H1 (cell line): Measurements from ENCODE around the gene MOB3B. TPM values are rescaled to one million over a fixed set of nuclear protein-coding genes. Genes with fewer than 3 reads are reported as not detected.

Source experiments
- CTCF ChIA-PET: fragments of 300-600 bp; sonication (Branson Sonifier 250); formaldehyde crosslinking; loops from one replicate; lab custom pipeline; 2021; ENCODE audit not compliant: partially characterized antibody; lab: Charles Lee
- POLR2A ChIA-PET: fragments of 300-600 bp; sonication (Branson Sonifier 250); formaldehyde crosslinking; loops from one replicate; lab custom pipeline; 2021; ENCODE audit warnings: inconsistent platforms; ENCODE audit not compliant: partially characterized antibody; lab: Charles Lee
- DNase-seq, 2 experiments: peaks; one replicate each; pipeline versions ENCODE4 v3.0.0 to v3.0.0-alpha.2; 2010 to 2022; ENCODE audit warnings: low spot score in 2 of 2, low read depth in 1 of 2, mixed read lengths in 1 of 2
- FAIRE-seq: peaks from 2 replicates; lab custom pipeline; 2011; peaks lifted over from hg19 to GRCh38; lab: Jason Lieb, UNC
- H2AFZ ChIP-seq: 2 replicates; pipeline ENCODE4 v1.8.1; 2012; ENCODE audit warnings: low read length, inconsistent platforms
- H2AK5ac ChIP-seq: 2 replicates; pipeline ENCODE4 v1.6.1; 2013; ENCODE audit warnings: low read depth, low read length
- H2BK120ac ChIP-seq: replicated peaks from 2 replicates; pipeline ENCODE3; 2013; ENCODE audit warnings: low read depth, low read length, inconsistent platforms
- H2BK12ac ChIP-seq: 2 replicates; pipeline ENCODE4 v1.6.1; 2013; ENCODE audit warnings: low read depth, low read length
- H2BK15ac ChIP-seq: 2 replicates; pipeline ENCODE4 v1.6.1; 2013; ENCODE audit warnings: low read length
- H2BK20ac ChIP-seq: 2 replicates; pipeline ENCODE4 v1.6.1; 2013; ENCODE audit warnings: low read length
- H2BK5ac ChIP-seq: 2 replicates; pipeline ENCODE4 v1.6.1; 2013; ENCODE audit warnings: low read depth, low read length
- H3K14ac ChIP-seq: 2 replicates; pipeline ENCODE4 v1.6.1; 2013; ENCODE audit warnings: inconsistent platforms; ENCODE audit not compliant: insufficient read length
- H3K18ac ChIP-seq: 2 replicates; pipeline ENCODE4 v1.6.1; 2013; ENCODE audit warnings: low read length; ENCODE audit errors: extremely low read depth
- H3K23ac ChIP-seq: 2 replicates; pipeline ENCODE4 v1.6.1; 2013; ENCODE audit warnings: inconsistent platforms; ENCODE audit not compliant: insufficient read length
- H3K23me2 ChIP-seq: 2 replicates; pipeline ENCODE4 v1.6.1; 2013; ENCODE audit warnings: low read depth, low read length
- H3K27ac ChIP-seq: 2 replicates; pipeline ENCODE4 v1.6.1; 2011; ENCODE audit warnings: low read depth, low read length, inconsistent platforms
- H3K27me3 ChIP-seq, 4 experiments: replicated peaks in 1 of 4; 1 replicate in 1 of 4; 2 replicates in 3 of 4; pipeline versions ENCODE4 v1.6.1 to v1.8.1; 2011 to 2013; ENCODE audit warnings: low read length in 3 of 4, mild to moderate bottlenecking in 3 of 4, inconsistent platforms in 2 of 4, mixed read lengths in 2 of 4, moderate library complexity in 1 of 4; ENCODE audit not compliant: control insufficient read depth in 3 of 4, insufficient read depth in 3 of 4; ENCODE audit errors: extremely low read depth in 1 of 4
- H3K36me3 ChIP-seq, 4 experiments: 2 replicates each; pipeline versions ENCODE4 v1.6.1 to v1.8.1; 2011 to 2013; ENCODE audit warnings: mild to moderate bottlenecking in 4 of 4, low read length in 3 of 4, moderate library complexity in 2 of 4, control low read depth in 1 of 4, inconsistent platforms in 1 of 4; ENCODE audit not compliant: insufficient read depth in 4 of 4, control insufficient read depth in 2 of 4
- H3K4ac ChIP-seq: replicated peaks from 2 replicates; pipeline ENCODE3; 2013; ENCODE audit warnings: low read length, low read depth, mixed read lengths, inconsistent platforms; ENCODE audit not compliant: insufficient read length
- H3K4me1 ChIP-seq, 4 experiments: replicated peaks in 1 of 4; 1 replicate in 1 of 4; 2 replicates in 3 of 4; pipeline versions ENCODE4 v1.6.1 to v1.8.1; 2011 to 2013; ENCODE audit warnings: low read length in 3 of 4, inconsistent platforms in 2 of 4, mixed read lengths in 1 of 4; ENCODE audit not compliant: insufficient read depth in 4 of 4, control insufficient read depth in 3 of 4
- H3K4me2 ChIP-seq, 2 experiments: 2 replicates each; pipeline versions ENCODE4 v1.6.1 to v1.8.1; 2011 to 2013; ENCODE audit warnings: low read depth in 2 of 2, low read length in 2 of 2, control low read depth in 1 of 2, inconsistent platforms in 1 of 2, mild to moderate bottlenecking in 1 of 2; ENCODE audit not compliant: insufficient read depth in 1 of 2
- H3K4me3 ChIP-seq, 4 experiments: fragments of 200-600, 300-600 bp in 1 of 4; sonication (generic), shearing (Covaris generic), sonication (Bioruptor Twin) in 1 of 4; 2 replicates each; pipeline versions ENCODE4 v1.5.1 to v1.8.1; 2011 to 2016; ENCODE audit warnings: low read length in 4 of 4, low read depth in 3 of 4, control low read depth in 2 of 4, inconsistent platforms in 2 of 4, mild to moderate bottlenecking in 2 of 4, mixed read lengths in 1 of 4, moderate library complexity in 1 of 4; ENCODE audit not compliant: insufficient read depth in 2 of 4; ENCODE audit errors: extremely low read depth in 1 of 4
- H3K56ac ChIP-seq: replicated peaks from 2 replicates; pipeline ENCODE3; 2013; ENCODE audit warnings: low read depth, mild to moderate bottlenecking, mixed read lengths, low read length, inconsistent platforms; ENCODE audit not compliant: insufficient read length
- H3K79me1 ChIP-seq: 2 replicates; pipeline ENCODE4 v1.6.1; 2013; ENCODE audit warnings: low read depth, low read length, control low read depth
- H3K79me2 ChIP-seq, 2 experiments: 2 replicates each; pipeline versions ENCODE4 v1.6.1 to v1.8.1; 2012 to 2013; ENCODE audit warnings: low read length in 2 of 2, mild to moderate bottlenecking in 2 of 2, inconsistent platforms in 1 of 2; ENCODE audit not compliant: insufficient read depth in 2 of 2, control insufficient read depth in 1 of 2
- H3K9ac ChIP-seq, 4 experiments: replicated peaks in 1 of 4; 1 replicate in 1 of 4; 2 replicates in 3 of 4; pipeline versions ENCODE4 v1.6.1 to v1.8.1; 2011 to 2013; ENCODE audit warnings: low read depth in 3 of 4, low read length in 3 of 4, control low read depth in 2 of 4, mild to moderate bottlenecking in 2 of 4, moderate library complexity in 2 of 4, inconsistent platforms in 1 of 4; ENCODE audit errors: extremely low read depth in 1 of 4
- H3K9me3 ChIP-seq, 2 experiments: 2 replicates each; pipeline versions ENCODE4 v1.6.1 to v1.8.1; 2012 to 2013; ENCODE audit warnings: mild to moderate bottlenecking in 2 of 2, moderate library complexity in 2 of 2, control low read depth in 1 of 2, inconsistent platforms in 1 of 2, low read depth in 1 of 2, low read length in 1 of 2, mixed read lengths in 1 of 2; ENCODE audit not compliant: insufficient read depth in 2 of 2
- H4K20me1 ChIP-seq, 2 experiments: replicated peaks in 1 of 2; 2 replicates each; pipeline versions ENCODE3 to v1.8.1; 2011 to 2013; ENCODE audit warnings: inconsistent platforms in 2 of 2, low read length in 2 of 2, mild to moderate bottlenecking in 1 of 2; ENCODE audit not compliant: insufficient read depth in 2 of 2, control insufficient read depth in 1 of 2
- H4K5ac ChIP-seq: 2 replicates; pipeline ENCODE4 v1.6.1; 2013; ENCODE audit warnings: low read length, low read depth, mixed read lengths, inconsistent platforms; ENCODE audit not compliant: insufficient read length
- H4K8ac ChIP-seq: 2 replicates; pipeline ENCODE4 v1.8.0; 2013; ENCODE audit warnings: mild to moderate bottlenecking, moderate library complexity, low read length, inconsistent platforms; ENCODE audit not compliant: insufficient read depth; ENCODE audit errors: extremely low read depth
- H4K91ac ChIP-seq: replicated peaks from 2 replicates; pipeline ENCODE3; 2013; ENCODE audit warnings: low read length, mixed read lengths, inconsistent platforms; ENCODE audit not compliant: insufficient read length
- ATF3 ChIP-seq: IDR thresholded peaks from 2 replicates; pipeline ENCODE4 v1.6.1; 2011; ENCODE audit warnings: low read depth, mild to moderate bottlenecking, low read length; ENCODE audit not compliant: insufficient read depth
- CHD2 ChIP-seq: IDR thresholded peaks from 2 replicates; pipeline ENCODE4 v1.6.1; 2012; ENCODE audit warnings: low read length, improper control_type of control experiment
- CREB1 ChIP-seq: IDR thresholded peaks from 2 replicates; pipeline ENCODE4 v1.6.1; 2012; ENCODE audit warnings: inconsistent platforms
- KDM5A ChIP-seq: fragments of 200-600 bp; IDR thresholded peaks from 2 replicates; pipeline ENCODE4 v1.7.1; 2012; ENCODE audit warnings: mild to moderate bottlenecking, low read length, inconsistent platforms, mixed read lengths
- NRF1 ChIP-seq: IDR thresholded peaks from 2 replicates; pipeline ENCODE4 v1.6.1; 2011; ENCODE audit warnings: mild to moderate bottlenecking, low read depth, low read length, improper control_type of control experiment
- RFX5 ChIP-seq: IDR thresholded peaks from 2 replicates; pipeline ENCODE4 v1.6.1; 2011; ENCODE audit warnings: low read depth, low read length, improper control_type of control experiment, borderline replicate concordance
- RNF2 ChIP-seq: fragments of 200-900, 300-1000 bp; sonication (generic); IDR thresholded peaks from 2 replicates; pipeline ENCODE4 v1.7.1; 2016; ENCODE audit warnings: borderline replicate concordance, low read depth, mild to moderate bottlenecking, antibody characterized with exemption, low read length; ENCODE audit not compliant: poor library complexity, severe bottlenecking; ENCODE audit errors: missing control alignments
- TAF7 ChIP-seq: optimal IDR thresholded peaks from 2 replicates; pipeline ENCODE3; 2011; ENCODE audit warnings: low read depth, mild to moderate bottlenecking, inconsistent platforms, low read length, moderate library complexity, borderline replicate concordance
- ZNF274 ChIP-seq: IDR thresholded peaks from 2 replicates; pipeline ENCODE4 v1.7.0; 2012; ENCODE audit warnings: low read length, borderline replicate concordance; ENCODE audit errors: extremely low read depth
- WGBS, 2 experiments: shearing (Covaris generic) in 1 of 2; methylation state at CpG; one replicate each; pipeline versions ENCODE4 v1.1.6 to v1.1.7; 2013 to 2015; ENCODE audit warnings: low lambda C conversion rate in 2 of 2, mixed read lengths in 2 of 2, inconsistent platforms in 1 of 2, low coverage in 1 of 2, missing lambda C conversion rate in 1 of 2; ENCODE audit not compliant: insufficient replicate concordance in 2 of 2, insufficient coverage in 1 of 2, insufficient read length in 1 of 2; ENCODE audit errors: extremely low coverage in 1 of 2, missing lambda C conversion rate in 1 of 2; 5-methylcytosine and 5-hydroxymethylcytosine counted together
- polyA plus RNA-seq, 7 experiments: library from polyadenylated mRNA; depleted of rRNA in 3 of 7; stranded (reverse) in 5 of 7; unstranded in 2 of 7; fragments of >200 nt in 5 of 7; fragments of 200-250 nt in 2 of 7; gene quantifications; 1 replicate in 5 of 7; 2 replicates in 1 of 7; 4 replicates in 1 of 7; pipeline versions ENCODE4 v1.2.1 to v1.2.3, GENCODE V29; 2011 to 2013; ENCODE audit warnings: missing spikeins in 2 of 7, mixed read lengths in 2 of 7
- total RNA-seq: library from RNA; stranded (reverse); fragmentation: NEBNext Ultra II Directional; extraction: Animal tissue kit (Norgen Biotek cat#: 25700); gene quantifications from 2 replicates; pipeline ENCODE4 v1.2.1, GENCODE V29; 2021
- TF ChIP-seq, protein P1 (sequence below): IDR thresholded peaks from 2 replicates; pipeline ENCODE4 v1.6.1; 2012; ENCODE audit warnings: inconsistent platforms
- TF ChIP-seq, protein P2 (sequence below), 3 experiments: IDR thresholded peaks; 1 replicate in 2 of 3; 2 replicates in 1 of 3; pipeline versions ENCODE4 v1.5.1 to v1.6.1; 2011; ENCODE audit warnings: low read length in 3 of 3, mild to moderate bottlenecking in 3 of 3, inconsistent platforms in 2 of 3, low read depth in 1 of 3, moderate library complexity in 1 of 3; ENCODE audit not compliant: insufficient read depth in 1 of 3; ENCODE audit errors: control extremely low read depth in 1 of 3

Gene MOB3B
- total and polyA plus RNA-seq, 2 of the 8 experiments (the other 6 are each of a cell fraction or from before 2014, with no cell fraction given), result 12.7 to 16.1 TPM

DNA sequence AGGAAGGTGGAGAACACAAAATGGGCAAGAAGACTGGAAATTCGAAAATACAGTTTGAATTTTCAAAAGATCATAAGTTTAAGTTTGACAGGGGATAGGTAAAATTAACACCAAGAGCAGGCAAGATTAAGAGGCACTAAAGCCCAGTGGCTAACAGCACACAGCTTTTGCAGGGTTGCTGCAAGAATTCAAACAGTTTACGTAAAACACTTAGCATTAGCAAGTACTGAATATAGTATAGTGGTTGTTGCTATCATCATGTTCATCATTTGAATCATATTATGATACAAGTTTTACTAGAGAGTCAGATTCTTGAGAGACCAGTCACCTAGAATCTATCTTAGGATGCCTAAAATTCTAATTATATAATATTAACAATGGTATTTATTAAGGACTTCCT is 66.8 kb downstream of the MOB3B start:
- Histone ChIP-seq H2AFZ (no peak overlapping the region), H3K9ac (no peak overlapping the region), H3K27ac (no peak overlapping the region), H3K4me3 (no peak overlapping the region), H3K56ac (no peak overlapping the region), H3K18ac (no peak overlapping the region), H4K91ac (no peak overlapping the region), H3K23ac (no peak overlapping the region), H3K4me2 (no peak overlapping the region), H3K9me3 (no peaks in the 10 kb centered on the region), H3K79me2 (no peaks in the 10 kb centered on the region), H4K5ac (no peak overlapping the region), H2BK5ac (no peak overlapping the region), H3K79me1 (no peaks in the 10 kb centered on the region; the same call in 1 of the 2 replicates), H2BK15ac (no peak overlapping the region), H4K8ac (no peak overlapping the region), H2BK12ac (no peak overlapping the region), H4K20me1 (no peaks in the 10 kb centered on the region), H2BK20ac (no peak overlapping the region), H3K14ac (no peak overlapping the region), H3K36me3 (no peaks in the 10 kb centered on the region), H3K4me1 (peaks cover 0 to 4% (median 0%) of the 10 kb centered on the region in 4 experiments; a peak in 3 of 7 replicates), H3K4ac (no peak overlapping the region), H2AK5ac (no peak overlapping the region), H2BK120ac (no peak overlapping the region), H3K27me3 (no peaks in the 10 kb centered on the region), H3K23me2 (no peaks in the 10 kb centered on the region)
- ChIA-PET CTCF (interaction anchor here (0.6 kb wide), 1 partner anchor 77 kb away, joined by 3 read pairs; no protein-coding TSS in a partner anchor), POLR2A (no interaction called here)
- no peak for FAIRE-seq
- no peak for DNase-seq
- 72% methylated on average over 2 of the region's 2 CpGs; no CpG with 5 or more reads in 1 of the 2 experiments for WGBS, 2 experiments
- TF ChIP-seq RNF2 (no peak), KDM5A (no peak), RFX5 (no peak), CREB1 (no peak), ZNF274 (no peak), ATF3 (no peak), CHD2 (no peak), NRF1 (no peak), TAF7 (no peak)
- TF ChIP-seq, protein P1, sequence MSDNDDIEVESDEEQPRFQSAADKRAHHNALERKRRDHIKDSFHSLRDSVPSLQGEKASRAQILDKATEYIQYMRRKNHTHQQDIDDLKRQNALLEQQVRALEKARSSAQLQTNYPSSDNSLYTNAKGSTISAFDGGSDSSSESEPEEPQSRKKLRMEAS, result no peak
- TF ChIP-seq, protein P2, sequence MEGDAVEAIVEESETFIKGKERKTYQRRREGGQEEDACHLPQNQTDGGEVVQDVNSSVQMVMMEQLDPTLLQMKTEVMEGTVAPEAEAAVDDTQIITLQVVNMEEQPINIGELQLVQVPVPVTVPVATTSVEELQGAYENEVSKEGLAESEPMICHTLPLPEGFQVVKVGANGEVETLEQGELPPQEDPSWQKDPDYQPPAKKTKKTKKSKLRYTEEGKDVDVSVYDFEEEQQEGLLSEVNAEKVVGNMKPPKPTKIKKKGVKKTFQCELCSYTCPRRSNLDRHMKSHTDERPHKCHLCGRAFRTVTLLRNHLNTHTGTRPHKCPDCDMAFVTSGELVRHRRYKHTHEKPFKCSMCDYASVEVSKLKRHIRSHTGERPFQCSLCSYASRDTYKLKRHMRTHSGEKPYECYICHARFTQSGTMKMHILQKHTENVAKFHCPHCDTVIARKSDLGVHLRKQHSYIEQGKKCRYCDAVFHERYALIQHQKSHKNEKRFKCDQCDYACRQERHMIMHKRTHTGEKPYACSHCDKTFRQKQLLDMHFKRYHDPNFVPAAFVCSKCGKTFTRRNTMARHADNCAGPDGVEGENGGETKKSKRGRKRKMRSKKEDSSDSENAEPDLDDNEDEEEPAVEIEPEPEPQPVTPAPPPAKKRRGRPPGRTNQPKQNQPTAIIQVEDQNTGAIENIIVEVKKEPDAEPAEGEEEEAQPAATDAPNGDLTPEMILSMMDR (IDR thresholded peaks at IDR 0.05; ENCODE audit: control extremely low read depth in 1 of 3, insufficient read depth in 1 of 3, low read depth in 1 of 3, low read length in 3 of 3), result no peak
